Loucy (cell line): ENCODE results near the gene PSMD1.

Source experiments
- CTCF ChIP-seq: fragments of 200-600 bp; sonication (generic); conservative IDR thresholded peaks from 2 replicates; pipeline ENCODE4 v1.5.1; 2014; ENCODE audit warnings: mild to moderate bottlenecking, antibody characterized with exemption, low read length
- EZH2phosphoT487 ChIP-seq: fragments of 200-600 bp; IDR thresholded peaks from 2 replicates; pipeline ENCODE4 v1.6.1; 2018; ENCODE audit warnings: antibody characterized with exemption, mild to moderate bottlenecking, moderate library complexity, borderline replicate concordance

GRCh38 chr2:231058761-231059550 lies 2.3 kb downstream of the PSMD1 start:
- no peak for TF ChIP-seq CTCF
- no peak for TF ChIP-seq EZH2phosphoT487
